ENCODE measurements around the gene CEP63.

DNA sequence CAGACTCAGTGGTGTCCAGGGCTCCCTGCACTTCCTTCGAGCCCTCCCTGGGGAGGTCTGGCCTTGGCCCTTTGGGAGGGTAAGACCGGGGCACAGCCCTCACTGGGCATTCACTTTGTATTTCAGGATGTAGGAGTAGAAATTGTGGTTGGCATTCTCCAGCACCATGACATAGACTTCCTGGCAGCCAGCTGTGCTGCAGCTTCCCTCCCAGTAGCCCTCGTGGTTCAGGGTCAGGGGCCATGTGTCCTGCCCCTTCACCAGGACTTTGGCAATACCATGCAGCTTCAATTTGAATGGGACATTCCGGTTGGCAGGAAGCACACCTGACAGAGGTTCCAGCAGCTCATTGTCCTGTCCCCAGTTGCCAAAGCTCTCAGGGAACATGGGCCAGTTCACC lies 117.6 kb downstream of the CEP63 start:
- no peak for TF ChIP-seq POLR2A (IDR thresholded peaks at IDR 0.05)
- TF ChIP-seq, protein P1, sequence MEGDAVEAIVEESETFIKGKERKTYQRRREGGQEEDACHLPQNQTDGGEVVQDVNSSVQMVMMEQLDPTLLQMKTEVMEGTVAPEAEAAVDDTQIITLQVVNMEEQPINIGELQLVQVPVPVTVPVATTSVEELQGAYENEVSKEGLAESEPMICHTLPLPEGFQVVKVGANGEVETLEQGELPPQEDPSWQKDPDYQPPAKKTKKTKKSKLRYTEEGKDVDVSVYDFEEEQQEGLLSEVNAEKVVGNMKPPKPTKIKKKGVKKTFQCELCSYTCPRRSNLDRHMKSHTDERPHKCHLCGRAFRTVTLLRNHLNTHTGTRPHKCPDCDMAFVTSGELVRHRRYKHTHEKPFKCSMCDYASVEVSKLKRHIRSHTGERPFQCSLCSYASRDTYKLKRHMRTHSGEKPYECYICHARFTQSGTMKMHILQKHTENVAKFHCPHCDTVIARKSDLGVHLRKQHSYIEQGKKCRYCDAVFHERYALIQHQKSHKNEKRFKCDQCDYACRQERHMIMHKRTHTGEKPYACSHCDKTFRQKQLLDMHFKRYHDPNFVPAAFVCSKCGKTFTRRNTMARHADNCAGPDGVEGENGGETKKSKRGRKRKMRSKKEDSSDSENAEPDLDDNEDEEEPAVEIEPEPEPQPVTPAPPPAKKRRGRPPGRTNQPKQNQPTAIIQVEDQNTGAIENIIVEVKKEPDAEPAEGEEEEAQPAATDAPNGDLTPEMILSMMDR (IDR thresholded peaks at IDR 0.05), result no peak
